ENCODE data around the gene MEG3.

- TF ChIP-seq POLR2AphosphoS5 (IDR thresholded peaks at IDR 0.05; ENCODE audit: borderline replicate concordance, low read depth, low read length), result no peak
- no peak for TF ChIP-seq EZH2 (IDR thresholded peaks at IDR 0.05)
These were observed 39.2 kb downstream of the MEG3 start for GRCh38 chr14:100864960-100865681.

All from SK-N-MC (cell line).